Colon (tissue), 2 donors: ENCODE data around the gene TAF1B.

Experiments
- FAIRE-seq: peaks from 2 replicates; lab custom pipeline; 2012; peaks lifted over from hg19 to GRCh38; lab: Jason Lieb, UNC
- donor health status: control.
- donor health status: control.

TAF1B gene

GRCh38 chr2:9843229-9844035 lies at the start of gene TAF1B:
Gene TAF1B, plus strand, starts transcription at chr2:9843474. Its CDS starts 68 bp downstream, at chr2:9843542.
- no peak for FAIRE-seq

DNA sequence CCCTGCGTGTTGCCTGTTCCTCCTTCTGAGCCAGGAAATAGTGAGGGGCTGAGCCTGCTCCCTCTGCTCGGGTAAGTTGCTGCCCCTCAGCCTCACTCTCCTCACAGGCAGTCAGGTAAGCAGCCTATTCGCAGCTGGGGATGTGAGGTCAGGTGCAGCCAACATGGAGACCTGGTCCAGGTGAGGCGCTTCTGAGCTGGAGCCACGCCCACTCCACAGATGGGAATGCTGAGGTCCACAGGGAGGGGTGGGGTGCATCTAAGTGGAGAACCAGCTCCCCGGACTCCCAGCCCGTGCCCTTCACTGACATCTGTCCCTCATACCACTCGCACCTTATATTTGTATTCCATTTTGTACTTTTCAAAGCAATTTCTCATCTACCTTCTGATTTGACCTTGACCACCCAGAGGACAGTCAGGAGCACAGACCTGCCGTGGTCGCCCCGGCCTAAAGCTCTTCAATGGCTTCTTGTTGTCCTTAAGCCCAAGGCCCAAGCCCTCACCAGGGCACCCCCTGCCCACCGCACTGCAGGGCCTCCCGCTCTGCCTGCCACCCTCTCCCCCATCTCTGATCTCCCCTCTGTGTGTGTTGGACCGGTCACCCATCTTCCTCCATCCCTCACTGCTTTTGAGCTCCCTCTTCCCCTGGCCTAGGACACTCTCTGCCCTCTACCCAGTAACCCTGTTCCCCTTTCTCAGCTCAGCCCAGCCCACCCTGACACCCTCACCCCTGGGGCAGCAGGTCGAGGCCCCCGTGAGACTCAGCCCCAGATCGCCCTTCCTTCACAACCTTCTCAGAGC lies 49.2 kb upstream of the TAF1B start:
- no peak for FAIRE-seq

- no peak for FAIRE-seq
These were observed 48.2 kb upstream of the TAF1B start for GRCh38 chr2:9795071-9795470.

DNA sequence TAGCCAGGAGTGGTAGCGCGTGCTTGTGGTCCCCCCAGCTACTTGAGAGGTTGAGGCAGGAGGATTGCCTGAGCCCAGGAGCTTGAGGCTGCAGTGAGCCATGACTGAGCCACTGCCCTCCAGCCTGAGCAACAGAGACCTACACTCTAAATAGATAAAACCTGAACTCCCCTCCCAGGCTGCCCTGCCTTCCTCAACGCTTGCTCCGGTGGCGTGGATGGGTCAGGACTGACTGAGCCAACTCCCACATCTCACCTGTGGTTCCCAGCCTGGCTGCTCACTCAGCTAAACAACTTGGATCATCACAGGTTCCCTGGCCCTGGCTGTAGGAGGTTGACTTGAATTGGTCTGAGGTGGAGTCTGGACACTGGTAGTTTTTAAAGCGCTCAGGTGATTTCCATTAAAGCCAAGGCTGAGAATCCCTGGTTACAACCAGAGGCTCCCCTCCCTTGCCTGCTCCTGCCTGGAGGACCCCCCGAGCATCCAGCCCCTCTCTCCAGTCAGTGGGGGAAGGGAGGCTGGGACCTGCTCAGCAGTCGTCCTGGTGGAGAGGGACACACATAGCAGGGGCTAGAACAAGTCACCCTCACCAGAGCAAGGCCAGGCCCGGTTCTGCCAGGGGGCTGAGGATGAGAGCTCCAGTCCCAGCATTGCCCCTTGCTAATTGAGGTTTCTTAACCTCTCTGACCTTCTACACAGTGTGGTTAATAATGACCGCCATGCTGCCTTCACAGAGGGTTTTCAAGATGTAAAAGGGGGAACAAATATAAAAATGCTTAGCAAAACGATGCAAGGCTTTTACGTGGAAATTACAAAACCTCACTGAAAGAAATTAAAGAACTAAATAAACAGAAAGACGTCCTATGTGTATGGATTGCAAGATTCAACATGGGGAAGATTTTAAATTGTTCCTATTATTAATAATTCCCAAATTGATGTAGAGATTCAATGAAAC lies 46.9 kb upstream of the TAF1B start:
- FAIRE-seq, result no peak

- no peak for FAIRE-seq
These were observed 46.2 kb upstream of the TAF1B start for GRCh38 chr2:9797086-9797485.

GRCh38 chr2:9797681-9798556 lies 45.4 kb upstream of the TAF1B start:
- no peak for FAIRE-seq

DNA sequence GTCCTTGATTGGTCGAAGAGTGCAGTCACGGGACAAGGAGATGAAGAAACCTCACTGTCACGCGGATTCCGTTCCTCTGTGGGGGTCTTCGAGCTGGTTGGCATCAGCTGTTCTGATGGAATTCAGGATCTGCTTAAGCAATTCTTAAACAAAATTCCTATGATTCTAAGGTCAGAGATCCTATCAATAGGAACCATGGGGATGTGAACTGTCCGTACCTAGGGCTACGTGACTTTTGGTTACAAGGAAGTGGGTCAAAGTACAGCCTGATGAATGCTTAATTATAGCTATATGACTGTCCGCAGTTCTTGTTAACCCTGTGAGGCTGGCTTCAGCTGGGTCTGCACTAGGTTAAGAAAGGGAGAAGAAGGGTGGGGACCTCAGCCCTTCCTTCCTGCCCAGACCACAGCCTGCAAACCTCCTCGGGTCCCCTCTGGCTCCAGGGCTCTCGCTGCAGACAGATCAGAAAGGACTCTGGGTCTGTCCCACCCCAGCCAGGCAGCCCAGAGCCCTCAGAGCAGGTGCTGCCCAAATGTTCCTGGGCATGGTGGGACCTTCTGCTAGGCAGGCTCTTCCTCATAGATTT lies 44.2 kb upstream of the TAF1B start:
- FAIRE-seq, result no peak

GRCh38 chr2:9799729-9800632 lies 43.3 kb upstream of the TAF1B start:
- FAIRE-seq, result no peak

GRCh38 chr2:9800639-9800974 lies 42.7 kb upstream of the TAF1B start:
- no peak for FAIRE-seq

GRCh38 chr2:9800975-9801726 lies 42.1 kb upstream of the TAF1B start:
- no peak for FAIRE-seq

DNA sequence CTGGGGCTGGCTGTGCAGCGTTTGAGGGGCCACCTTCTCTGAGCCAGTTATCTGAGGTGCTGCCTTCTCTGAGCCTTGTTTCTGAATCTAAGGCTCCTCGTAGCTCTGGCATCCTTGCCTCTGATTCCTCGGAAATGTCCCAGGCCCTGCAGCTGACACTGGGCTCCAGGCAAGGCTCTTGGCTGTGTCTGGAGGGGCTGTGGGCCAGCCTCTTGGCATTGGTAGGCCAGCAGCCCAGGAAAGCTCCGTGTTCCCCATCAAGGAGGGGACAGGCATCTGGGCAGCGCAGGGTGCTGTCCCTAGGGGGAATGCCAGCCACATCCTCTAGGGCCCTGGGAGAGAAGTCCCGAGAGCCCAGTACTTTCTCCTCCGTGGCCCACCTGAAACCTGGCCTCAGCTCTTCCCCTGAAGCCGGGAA lies 40.7 kb upstream of the TAF1B start:
- FAIRE-seq, result no peak

- no peak for FAIRE-seq
These were observed 40.1 kb upstream of the TAF1B start for GRCh38 chr2:9803023-9803805.

DNA sequence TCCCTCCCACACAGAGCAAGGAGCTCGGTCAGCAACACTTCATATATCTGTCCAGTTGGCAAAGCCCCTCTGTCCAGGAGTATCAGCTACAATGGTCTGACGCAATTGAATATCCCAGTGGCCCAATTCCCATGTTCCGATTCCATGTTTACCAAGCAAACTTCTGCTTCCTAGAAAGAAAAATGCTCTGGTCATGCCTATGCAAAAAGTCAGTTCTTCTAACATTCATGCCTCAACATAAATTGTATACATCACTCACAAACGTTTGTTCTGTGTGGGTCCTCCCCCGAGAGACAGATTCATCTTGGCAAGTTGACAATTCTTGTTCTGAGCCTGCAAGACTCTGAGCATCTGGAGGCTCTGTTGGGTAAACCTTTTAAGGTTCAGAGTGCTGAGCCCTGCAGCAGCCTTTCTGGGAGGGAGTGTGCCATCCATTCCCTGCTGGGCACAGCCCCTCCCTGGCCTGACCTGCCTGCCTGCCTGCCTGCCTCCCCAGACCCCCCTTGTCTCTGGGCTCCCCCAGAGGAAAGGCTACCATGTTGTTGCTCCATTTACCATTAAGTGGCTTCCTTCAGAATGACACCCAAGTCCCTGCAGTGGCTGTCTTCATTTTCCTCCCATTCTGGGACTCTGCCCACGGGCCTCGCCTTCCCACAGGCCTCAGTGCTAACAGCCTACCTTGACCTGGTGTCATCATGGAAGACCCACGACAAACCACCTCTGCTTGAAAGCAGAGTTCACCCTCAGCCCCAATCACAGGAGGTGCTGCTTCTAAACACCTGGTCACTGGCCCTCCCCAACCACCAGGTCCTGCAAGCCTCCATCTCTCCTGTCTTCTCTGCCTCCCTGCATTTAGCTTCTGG lies 37.6 kb upstream of the TAF1B start:
- no peak for FAIRE-seq

GRCh38 chr2:9806298-9806610 lies 37.0 kb upstream of the TAF1B start:
- FAIRE-seq, result no peak

DNA sequence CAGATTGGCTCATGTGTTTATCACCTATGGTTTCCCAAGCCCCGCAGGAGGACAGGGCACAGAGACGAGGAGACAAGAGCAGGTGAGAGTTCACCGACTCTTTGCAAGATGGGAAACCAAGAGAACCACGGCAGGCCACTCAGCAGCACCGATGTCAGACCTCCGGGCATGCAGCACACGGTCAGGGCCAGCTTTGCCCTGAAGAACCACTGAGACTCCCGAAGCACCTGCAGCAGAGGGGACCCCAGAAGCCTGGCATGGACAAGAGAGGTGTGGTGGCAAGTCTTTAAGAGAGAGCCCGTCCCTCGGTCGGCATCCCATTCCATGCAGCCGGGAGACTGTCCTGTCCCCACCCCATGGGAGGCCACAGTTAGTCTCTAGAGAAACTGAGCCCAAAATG lies 36.6 kb upstream of the TAF1B start:
- no peak for FAIRE-seq

DNA sequence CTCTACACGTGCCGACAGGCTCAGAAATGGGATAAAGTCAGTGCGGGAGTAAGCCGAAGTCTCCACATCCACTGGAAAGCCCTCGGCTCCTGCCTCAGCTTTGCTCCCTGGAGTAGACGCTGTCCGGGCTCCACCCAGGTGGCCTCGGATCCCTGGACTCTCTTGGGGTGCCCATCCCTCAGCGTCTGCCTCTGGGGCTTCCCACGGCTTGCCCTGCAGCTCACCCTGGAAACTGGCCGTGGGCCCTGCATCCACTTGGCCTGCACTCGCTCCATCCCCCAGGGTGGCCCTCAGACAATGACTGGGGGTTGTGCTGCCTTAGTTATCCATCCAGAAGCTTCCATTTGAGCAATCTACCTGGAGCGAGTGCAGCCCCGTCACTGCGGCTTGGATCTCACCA lies 36.2 kb upstream of the TAF1B start:
- no peak for FAIRE-seq

DNA sequence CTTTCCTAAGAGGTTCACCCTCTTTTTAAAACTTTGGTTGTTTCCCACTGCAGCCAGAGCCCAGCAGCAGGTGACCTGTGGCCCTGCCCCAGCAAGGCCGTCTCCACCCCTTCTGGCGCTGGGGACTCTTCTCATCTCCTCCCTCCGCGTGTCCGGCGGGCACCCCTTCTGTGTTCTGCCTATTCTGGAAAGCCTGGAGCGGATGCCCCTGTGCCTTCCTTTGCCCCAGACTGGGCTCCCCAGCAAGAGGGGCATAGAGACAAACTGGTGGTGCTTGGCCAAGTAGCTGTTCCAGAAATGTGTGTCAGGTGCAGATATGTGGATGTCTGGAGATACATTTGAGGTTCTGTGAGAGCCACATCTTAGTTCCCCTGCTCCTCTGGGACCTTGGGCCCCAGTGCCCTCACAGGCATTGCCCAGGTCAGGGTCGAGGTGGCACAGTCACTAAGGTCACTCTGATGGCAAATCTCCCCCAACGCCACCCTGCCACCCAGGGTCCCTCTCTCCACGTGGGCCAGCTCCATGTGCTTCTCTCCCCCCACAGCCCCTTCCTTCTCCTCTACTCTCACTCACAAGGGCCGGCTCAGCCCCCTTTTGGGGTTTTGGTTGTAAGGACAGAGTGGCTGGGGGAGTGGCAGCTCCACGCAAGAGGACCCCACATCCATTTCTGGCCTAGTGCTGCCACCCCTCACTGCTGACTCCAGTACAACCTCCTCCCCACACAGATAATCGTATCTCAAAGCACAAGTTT lies 35.5 kb upstream of the TAF1B start:
- FAIRE-seq, result no peak
